GM21390 (cell line): ENCODE results near the gene ARFRP1.

Experiments used
- ATAC-seq: cut with Tn5 transposase; IDR thresholded peaks from one replicate; pipeline ENCODE4 v1.9.1; 2021; ENCODE audit not compliant: unreplicated experiment

Gene ARFRP1

GRCh38 chr20:63702751-63703470 is 4.9 kb downstream of the ARFRP1 start:
- ATAC-seq = no peak

GRCh38 chr20:63702036-63702665 is 5.6 kb downstream of the ARFRP1 start:
- ATAC-seq = no peak

GRCh38 chr20:63701329-63702035 is 6.3 kb downstream of the ARFRP1 start:
- ATAC-seq = no peak

GRCh38 chr20:63701051-63701328 is 6.8 kb downstream of the ARFRP1 start:
- no peak for ATAC-seq

- no peak for ATAC-seq
Measured at GRCh38 chr20:63700199-63701050, 7.4 kb downstream of the ARFRP1 start.

- ATAC-seq = no peak
Measured at GRCh38 chr20:63699466-63700198, 8.1 kb downstream of the ARFRP1 start.

- no peak for ATAC-seq
Measured at GRCh38 chr20:63698739-63699465, 8.9 kb downstream of the ARFRP1 start.

- ATAC-seq = no peak
Measured at GRCh38 chr20:63697868-63698545, 9.8 kb downstream of the ARFRP1 start.

- no peak for ATAC-seq
Measured at GRCh38 chr20:63697357-63697867, 10.4 kb downstream of the ARFRP1 start.

GRCh38 chr20:63696628-63697356 is 11.0 kb downstream of the ARFRP1 start, which contains the start of gene TNFRSF6B:
Gene TNFRSF6B, plus strand, starts transcription at chr20:63696652. Its CDS starts 116 bp downstream, at chr20:63696768.
- no peak for ATAC-seq

GRCh38 chr20:63696306-63696627 is 11.5 kb downstream of the ARFRP1 start:
- ATAC-seq = no peak

GRCh38 chr20:63695424-63696305 is 12.1 kb downstream of the ARFRP1 start:
- ATAC-seq = no peak

- ATAC-seq = no peak
Measured at GRCh38 chr20:63694584-63695423, 13.0 kb downstream of the ARFRP1 start.

- ATAC-seq = no peak
Measured at GRCh38 chr20:63693733-63694583, 13.8 kb downstream of the ARFRP1 start.

- ATAC-seq = no peak
Measured at GRCh38 chr20:63693083-63693732, 14.6 kb downstream of the ARFRP1 start.
